HG03432 (cell line): ENCODE results near the gene KNDC1.
"Not testable (repeated sequence)": the region's sequence is repeated elsewhere in the genome, so short reads cannot be mapped to it uniquely, and the experiment has no call there.

Experiments used
- ATAC-seq: cut with Tn5 transposase; IDR thresholded peaks from one replicate; pipeline ENCODE4 v1.9.1; 2021; ENCODE audit warnings: mild to moderate bottlenecking, moderate library complexity; ENCODE audit not compliant: unreplicated experiment

KNDC1 gene

GRCh38 chr10:133159950-133160825 is at the start of gene KNDC1:
TSS of gene KNDC1 (plus strand) at chr10:133160219. CDS start at chr10:133160468, 249 bp downstream.
- no peak for ATAC-seq

- no peak for ATAC-seq
Measured at GRCh38 chr10:133110609-133111275, 49.3 kb upstream of the KNDC1 start.

GRCh38 chr10:133111640-133112039 is 48.4 kb upstream of the KNDC1 start:
- not testable (repeated sequence) for ATAC-seq

- ATAC-seq, result no peak
Measured at GRCh38 chr10:133113146-133113830, 46.7 kb upstream of the KNDC1 start.

GRCh38 chr10:133113847-133114246 is 46.2 kb upstream of the KNDC1 start:
- ATAC-seq, result no peak

- no peak for ATAC-seq
Measured at GRCh38 chr10:133114251-133114650, 45.8 kb upstream of the KNDC1 start.

GRCh38 chr10:133114726-133115452 is 45.1 kb upstream of the KNDC1 start:
- no peak for ATAC-seq

- ATAC-seq, result no peak
Measured at GRCh38 chr10:133115453-133115842, 44.6 kb upstream of the KNDC1 start.

- ATAC-seq, result no peak
Measured at GRCh38 chr10:133115976-133116375, 44.0 kb upstream of the KNDC1 start.

GRCh38 chr10:133116455-133116854 is 43.6 kb upstream of the KNDC1 start:
- no peak for ATAC-seq

GRCh38 chr10:133117036-133117687 is 42.9 kb upstream of the KNDC1 start:
- no peak for ATAC-seq

GRCh38 chr10:133117688-133118071 is 42.3 kb upstream of the KNDC1 start:
- ATAC-seq, result no peak

GRCh38 chr10:133121479-133121878 is 38.5 kb upstream of the KNDC1 start:
- ATAC-seq, result no peak

- ATAC-seq, result no peak
Measured at GRCh38 chr10:133122171-133122935, 37.7 kb upstream of the KNDC1 start.

- no peak for ATAC-seq
Measured at GRCh38 chr10:133123050-133123745, 36.8 kb upstream of the KNDC1 start.

- no peak for ATAC-seq
Measured at GRCh38 chr10:133123746-133124356, 36.2 kb upstream of the KNDC1 start.

GRCh38 chr10:133124357-133125211 is 35.4 kb upstream of the KNDC1 start:
- ATAC-seq, result no peak

GRCh38 chr10:133125901-133126300 is 34.1 kb upstream of the KNDC1 start:
- no peak for ATAC-seq
